ENCODE data around the gene MPV17L2.

DNA sequence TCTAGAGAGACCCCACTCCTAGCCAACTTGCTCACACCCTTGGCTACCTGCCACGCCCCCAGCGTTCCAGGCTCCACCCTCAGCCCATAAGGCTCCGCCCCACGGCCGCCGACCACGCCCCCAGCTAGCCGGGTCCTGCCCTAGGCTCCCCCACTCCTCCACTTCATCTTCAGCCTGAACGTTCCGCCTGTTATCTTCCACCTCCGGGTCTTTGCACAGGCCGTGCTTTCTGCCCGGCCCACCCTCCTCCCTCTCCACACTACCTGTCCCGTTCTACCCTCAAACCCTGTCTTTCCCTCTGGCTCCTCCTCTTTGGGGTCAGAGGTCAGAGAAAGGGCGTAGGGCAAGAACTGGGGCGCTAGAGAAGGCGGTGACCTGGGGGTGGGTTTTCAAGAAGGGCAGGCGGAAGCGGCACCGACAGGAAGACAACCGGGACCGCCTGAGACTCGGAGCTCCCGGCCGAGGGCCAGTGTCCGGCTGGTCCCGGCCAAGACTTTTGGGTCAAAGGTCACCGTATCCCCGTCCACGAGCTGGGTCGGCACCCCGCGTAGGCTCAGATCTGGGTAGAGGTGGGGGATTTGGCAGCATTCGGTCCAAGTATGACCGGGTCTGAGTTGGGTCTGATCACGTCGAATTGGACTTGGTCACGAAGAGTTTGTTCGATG, 31.0 kb downstream of the MPV17L2 start:
- TF ChIP-seq, protein P1, sequence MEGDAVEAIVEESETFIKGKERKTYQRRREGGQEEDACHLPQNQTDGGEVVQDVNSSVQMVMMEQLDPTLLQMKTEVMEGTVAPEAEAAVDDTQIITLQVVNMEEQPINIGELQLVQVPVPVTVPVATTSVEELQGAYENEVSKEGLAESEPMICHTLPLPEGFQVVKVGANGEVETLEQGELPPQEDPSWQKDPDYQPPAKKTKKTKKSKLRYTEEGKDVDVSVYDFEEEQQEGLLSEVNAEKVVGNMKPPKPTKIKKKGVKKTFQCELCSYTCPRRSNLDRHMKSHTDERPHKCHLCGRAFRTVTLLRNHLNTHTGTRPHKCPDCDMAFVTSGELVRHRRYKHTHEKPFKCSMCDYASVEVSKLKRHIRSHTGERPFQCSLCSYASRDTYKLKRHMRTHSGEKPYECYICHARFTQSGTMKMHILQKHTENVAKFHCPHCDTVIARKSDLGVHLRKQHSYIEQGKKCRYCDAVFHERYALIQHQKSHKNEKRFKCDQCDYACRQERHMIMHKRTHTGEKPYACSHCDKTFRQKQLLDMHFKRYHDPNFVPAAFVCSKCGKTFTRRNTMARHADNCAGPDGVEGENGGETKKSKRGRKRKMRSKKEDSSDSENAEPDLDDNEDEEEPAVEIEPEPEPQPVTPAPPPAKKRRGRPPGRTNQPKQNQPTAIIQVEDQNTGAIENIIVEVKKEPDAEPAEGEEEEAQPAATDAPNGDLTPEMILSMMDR (conservative IDR thresholded peaks at IDR 0.05; ENCODE audit: low read depth, low read length) = no peak
- TF ChIP-seq RCOR1 (IDR thresholded peaks at IDR 0.05; ENCODE audit: insufficient replicate concordance, low read length) = no peak
- TF ChIP-seq NFE2L2 (IDR thresholded peaks at IDR 0.05; ENCODE audit: low read depth, low read length) = no peak
- TF ChIP-seq, protein P2, sequence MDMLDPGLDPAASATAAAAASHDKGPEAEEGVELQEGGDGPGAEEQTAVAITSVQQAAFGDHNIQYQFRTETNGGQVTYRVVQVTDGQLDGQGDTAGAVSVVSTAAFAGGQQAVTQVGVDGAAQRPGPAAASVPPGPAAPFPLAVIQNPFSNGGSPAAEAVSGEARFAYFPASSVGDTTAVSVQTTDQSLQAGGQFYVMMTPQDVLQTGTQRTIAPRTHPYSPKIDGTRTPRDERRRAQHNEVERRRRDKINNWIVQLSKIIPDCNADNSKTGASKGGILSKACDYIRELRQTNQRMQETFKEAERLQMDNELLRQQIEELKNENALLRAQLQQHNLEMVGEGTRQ (IDR thresholded peaks at IDR 0.05; ENCODE audit: low read depth, low read length) = no peak
- no peak for TF ChIP-seq POLR2A (IDR thresholded peaks at IDR 0.05; ENCODE audit: low read depth, low read length)
- no peak for TF ChIP-seq RAD21 (IDR thresholded peaks at IDR 0.05; ENCODE audit: low read length)
- TF ChIP-seq CEBPB (IDR thresholded peaks at IDR 0.05; ENCODE audit: low read depth, low read length) = no peak
- no peak for TF ChIP-seq SMC3 (IDR thresholded peaks at IDR 0.05; ENCODE audit: low read depth, low read length)

Measured in IMR-90 (cell line).